ENCODE data around the gene UTP18. TPM values are rescaled to one million over a fixed set of nuclear protein-coding genes. Genes with fewer than 3 reads are reported as not detected.
"Not testable (repeated sequence)": the region's sequence is repeated elsewhere in the genome, so short reads cannot be mapped to it uniquely, and the experiment has no call there.

UTP18 gene
- total RNA-seq, 1 experiment from 2014 or later, result 107 TPM

DNA sequence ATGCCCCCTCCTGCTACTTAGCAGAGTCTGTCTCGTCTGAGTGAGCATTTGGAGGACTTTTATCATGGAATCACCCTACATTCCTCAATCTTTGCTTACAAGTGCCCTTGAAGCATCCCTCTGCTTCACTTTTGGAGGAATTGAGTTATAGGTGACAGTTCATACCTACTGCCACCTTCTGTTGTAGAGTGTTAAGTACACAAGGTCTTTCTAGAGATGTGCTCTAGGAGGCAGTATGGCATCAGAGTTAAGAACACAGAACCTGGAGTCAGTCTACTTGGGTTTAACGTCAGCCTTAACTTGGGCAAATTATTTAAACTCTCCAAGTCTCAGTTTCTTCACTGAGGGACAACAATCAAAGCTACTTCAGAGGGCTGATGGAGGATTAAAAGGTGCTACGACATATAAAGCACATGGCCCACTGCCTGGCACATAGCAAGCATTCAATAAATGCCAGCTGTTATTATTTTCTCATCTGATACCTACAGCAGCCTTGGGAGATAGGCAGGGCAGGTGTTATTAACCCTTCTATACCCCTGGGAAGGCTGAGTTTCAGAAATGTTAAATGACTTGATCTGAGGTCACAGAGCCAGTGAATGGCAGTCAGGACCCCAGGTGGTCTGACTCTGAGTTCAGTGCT is 62.2 kb downstream of the UTP18 start:
- Histone ChIP-seq H3K27ac (ENCODE audit: low read depth, low read length, poor library complexity, severe bottlenecking) (no peak overlapping the region), H3K4me3 (ENCODE audit: low read depth, low read length, poor library complexity, severe bottlenecking) (no peak overlapping the region), H3K36me3 (ENCODE audit: insufficient read depth, low read length, poor library complexity, severe bottlenecking) (no peaks in the 10 kb centered on the region), H3K4me1 (ENCODE audit: insufficient read depth, low read length, poor library complexity, severe bottlenecking) (no peaks in the 10 kb centered on the region), H3K27me3 (replicated peaks; ENCODE audit: insufficient read depth, low read depth, low read length, poor library complexity) (peaks cover 17% of the 10 kb centered on the region), H3K9me3 (ENCODE audit: low read depth, low read length, poor library complexity, severe bottlenecking) (no peaks in the 10 kb centered on the region)
- ChIA-PET POLR2A (ENCODE audit: low non-redundant PET) (no interaction called here), CTCF (interaction anchor here (0.5 kb wide), 1 partner anchor 49 kb away, joined by 8 read pairs; no protein-coding TSS in a partner anchor)
- BruUV-seq (replicated peaks), result no TSS peak
- peak; percentile 45 for DNase-seq (ENCODE audit: low spot score)
- intact Hi-C loops (cut with micrococcal nuclease; ENCODE audit: unreplicated experiment), result no loop called here
- TF ChIP-seq, protein P1, sequence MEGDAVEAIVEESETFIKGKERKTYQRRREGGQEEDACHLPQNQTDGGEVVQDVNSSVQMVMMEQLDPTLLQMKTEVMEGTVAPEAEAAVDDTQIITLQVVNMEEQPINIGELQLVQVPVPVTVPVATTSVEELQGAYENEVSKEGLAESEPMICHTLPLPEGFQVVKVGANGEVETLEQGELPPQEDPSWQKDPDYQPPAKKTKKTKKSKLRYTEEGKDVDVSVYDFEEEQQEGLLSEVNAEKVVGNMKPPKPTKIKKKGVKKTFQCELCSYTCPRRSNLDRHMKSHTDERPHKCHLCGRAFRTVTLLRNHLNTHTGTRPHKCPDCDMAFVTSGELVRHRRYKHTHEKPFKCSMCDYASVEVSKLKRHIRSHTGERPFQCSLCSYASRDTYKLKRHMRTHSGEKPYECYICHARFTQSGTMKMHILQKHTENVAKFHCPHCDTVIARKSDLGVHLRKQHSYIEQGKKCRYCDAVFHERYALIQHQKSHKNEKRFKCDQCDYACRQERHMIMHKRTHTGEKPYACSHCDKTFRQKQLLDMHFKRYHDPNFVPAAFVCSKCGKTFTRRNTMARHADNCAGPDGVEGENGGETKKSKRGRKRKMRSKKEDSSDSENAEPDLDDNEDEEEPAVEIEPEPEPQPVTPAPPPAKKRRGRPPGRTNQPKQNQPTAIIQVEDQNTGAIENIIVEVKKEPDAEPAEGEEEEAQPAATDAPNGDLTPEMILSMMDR (conservative IDR thresholded peaks at IDR 0.05; ENCODE audit: low read depth, low read length), result peak; percentile 70
- no peak for TF ChIP-seq EZH2 (IDR thresholded peaks at IDR 0.05; ENCODE audit: borderline replicate concordance, low read depth, low read length, poor library complexity, severe bottlenecking)

DNA sequence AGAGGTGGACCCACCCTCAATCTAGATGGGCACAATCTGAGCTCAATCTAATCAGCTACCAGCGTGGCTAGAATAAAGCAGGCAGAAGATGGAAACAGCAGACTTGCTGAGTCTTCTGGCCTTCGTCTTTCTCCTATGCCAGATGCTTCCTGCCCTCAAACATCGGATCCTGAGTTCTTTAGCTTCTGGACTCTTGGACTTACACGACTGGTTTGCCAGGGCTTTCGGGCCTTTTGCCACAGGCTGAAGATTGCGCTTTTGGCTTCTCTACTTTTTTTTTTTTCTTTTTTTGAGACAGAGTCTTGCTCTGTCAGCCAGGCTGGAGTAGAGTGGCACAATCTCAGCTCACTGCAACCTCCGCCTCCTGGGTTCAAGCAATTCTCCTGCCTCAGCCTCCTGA is 65.1 kb downstream of the UTP18 start:
- Histone ChIP-seq H3K36me3 (ENCODE audit: insufficient read depth, low read length, poor library complexity, severe bottlenecking) (no peaks in the 10 kb centered on the region), H3K4me1 (ENCODE audit: insufficient read depth, low read length, poor library complexity, severe bottlenecking) (no peaks in the 10 kb centered on the region), H3K4me3 (ENCODE audit: low read depth, low read length, poor library complexity, severe bottlenecking) (no peak overlapping the region), H3K27me3 (replicated peaks; ENCODE audit: insufficient read depth, low read depth, low read length, poor library complexity) (peaks cover 7% of the 10 kb centered on the region), H3K9me3 (ENCODE audit: low read depth, low read length, poor library complexity, severe bottlenecking) (no peaks in the 10 kb centered on the region), H3K27ac (ENCODE audit: low read depth, low read length, poor library complexity, severe bottlenecking) (no peak overlapping the region)
- no peak for DNase-seq (ENCODE audit: low spot score)
- intact Hi-C loops (cut with micrococcal nuclease; ENCODE audit: unreplicated experiment), result no loop called here
- POLR2A ChIA-PET (ENCODE audit: low non-redundant PET), result no interaction called here
- no TSS peak for BruUV-seq (replicated peaks)
- TF ChIP-seq EZH2 (IDR thresholded peaks at IDR 0.05; ENCODE audit: borderline replicate concordance, low read depth, low read length, poor library complexity, severe bottlenecking), result no peak
- TF ChIP-seq, protein P1 (conservative IDR thresholded peaks at IDR 0.05; ENCODE audit: low read depth, low read length), result no peak
- CTCF ChIA-PET, result no interaction called here

DNA sequence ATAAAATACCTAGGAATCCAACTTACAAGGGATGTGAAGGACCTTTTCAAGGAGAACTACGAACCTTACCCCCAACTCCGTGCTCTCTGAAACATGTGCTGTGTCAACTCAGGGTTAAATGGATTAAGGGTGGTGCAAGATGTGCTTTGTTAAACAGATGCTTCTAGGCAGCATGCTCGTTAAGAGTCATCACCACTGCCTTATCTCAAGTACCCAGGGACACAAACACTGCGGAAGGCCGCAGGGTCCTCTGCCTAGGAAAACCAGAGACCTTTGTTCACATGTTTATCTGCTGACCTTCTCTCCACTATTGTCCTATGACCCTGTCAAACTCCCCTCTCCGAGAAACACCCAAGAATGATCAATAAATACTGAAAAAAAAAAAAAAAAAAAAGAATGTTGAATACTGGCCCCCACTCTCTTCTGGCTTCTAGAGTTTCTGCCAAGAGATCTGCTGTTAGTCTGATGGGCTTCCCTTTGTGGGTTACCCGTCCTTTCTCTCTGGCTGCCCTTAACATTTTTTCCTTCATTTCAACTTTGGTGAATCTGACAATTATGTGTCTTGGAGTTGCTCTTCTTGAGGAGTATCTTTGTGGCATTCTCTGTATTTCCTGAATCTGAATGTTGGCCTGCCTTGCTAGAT is 70.6 kb downstream of the UTP18 start:
- DNase-seq (ENCODE audit: low spot score); H3K27me3 ChIP-seq (replicated peaks; ENCODE audit: insufficient read depth, low read depth, low read length, poor library complexity); H3K4me1 ChIP-seq (ENCODE audit: insufficient read depth, low read length, poor library complexity, severe bottlenecking); CTCF ChIA-PET; H3K36me3 ChIP-seq (ENCODE audit: insufficient read depth, low read length, poor library complexity, severe bottlenecking); intact Hi-C loops (cut with micrococcal nuclease; ENCODE audit: unreplicated experiment); BruUV-seq (replicated peaks); H3K9me3 ChIP-seq (ENCODE audit: low read depth, low read length, poor library complexity, severe bottlenecking); H3K4me3 ChIP-seq (ENCODE audit: low read depth, low read length, poor library complexity, severe bottlenecking); H3K27ac ChIP-seq (ENCODE audit: low read depth, low read length, poor library complexity, severe bottlenecking); POLR2A ChIA-PET (ENCODE audit: low non-redundant PET): not testable (repeated sequence)

All from A673 (cell line).